Measurements from ENCODE around the gene CLCNKA.
A peak's percentile ranks its signal among the peaks of the same experiment; 100 is the strongest.

The CLCNKA gene

GRCh38 chr1:16078925-16079656, 57.3 kb downstream of the CLCNKA start:
- peak; percentile 90 for TF ChIP-seq CTCF (IDR thresholded peaks at IDR 0.05; ENCODE audit: low read depth, low read length, missing control alignments)
- DNase-seq (ENCODE audit: extremely low read depth, low read depth) = peak; percentile 27
- no peak overlapping the region for H3K4me3 ChIP-seq (replicated peaks; ENCODE audit: low read depth, low read length)

- TF ChIP-seq CTCF (IDR thresholded peaks at IDR 0.05; ENCODE audit: low read depth, low read length, missing control alignments) = no peak
- no peak for DNase-seq (ENCODE audit: extremely low read depth, low read depth)
- H3K4me3 ChIP-seq (replicated peaks; ENCODE audit: low read depth, low read length) = no peak overlapping the region
These were observed 58.8 kb downstream of the CLCNKA start for GRCh38 chr1:16080422-16081150.

- H3K4me3 ChIP-seq (replicated peaks; ENCODE audit: low read depth, low read length) = no peak overlapping the region
- DNase-seq (ENCODE audit: extremely low read depth, low read depth) = no peak
- TF ChIP-seq CTCF (IDR thresholded peaks at IDR 0.05; ENCODE audit: low read depth, low read length, missing control alignments) = no peak
These were observed 59.8 kb downstream of the CLCNKA start for GRCh38 chr1:16081636-16082035.

GRCh38 chr1:16082283-16083038, 60.6 kb downstream of the CLCNKA start:
- peak; percentile 36 for DNase-seq (ENCODE audit: extremely low read depth, low read depth)
- peak; percentile 89 for TF ChIP-seq CTCF (IDR thresholded peaks at IDR 0.05; ENCODE audit: low read depth, low read length, missing control alignments)
- H3K4me3 ChIP-seq (replicated peaks; ENCODE audit: low read depth, low read length) = no peak overlapping the region

- no peak for DNase-seq (ENCODE audit: extremely low read depth, low read depth)
- no peak for TF ChIP-seq CTCF (IDR thresholded peaks at IDR 0.05; ENCODE audit: low read depth, low read length, missing control alignments)
- H3K4me3 ChIP-seq (replicated peaks; ENCODE audit: low read depth, low read length) = no peak overlapping the region
These were observed 61.6 kb downstream of the CLCNKA start for GRCh38 chr1:16083486-16083885.
